HEK293 (cell line): ENCODE results near the gene PIGZ.

Source experiments
- CTCF ChIA-PET: fragments of 350-600 bp; formaldehyde crosslinking; extraction: SDS; loops from one replicate; lab custom pipeline; 2021; ENCODE audit warnings: antibody characterized with exemption; lab: Yijun Ruan, JAX
- POLR2A ChIA-PET: fragments of 300-600 bp; formaldehyde crosslinking; extraction: SDS; loops from one replicate; lab custom pipeline; 2020; ENCODE audit warnings: antibody characterized with exemption, inconsistent platforms; lab: Yijun Ruan, JAX
- H3K27ac ChIP-seq: fragments of 200-500 bp; sonication (Bioruptor generic); 2 replicates; pipeline ENCODE4 v1.5.1; 2014; ENCODE audit warnings: low read depth, low read length, control low read depth, inconsistent platforms; ENCODE audit errors: extremely low read depth
- H3K36me3 ChIP-seq, 2 experiments: fragments of 200-500 bp in 1 of 2; sonication (Bioruptor generic) in 1 of 2; 1 replicate in 1 of 2; 2 replicates in 1 of 2; pipeline ENCODE4 v1.5.1; 2014 to 2017; ENCODE audit warnings: inconsistent platforms in 2 of 2, low read length in 2 of 2; ENCODE audit not compliant: control insufficient read depth in 2 of 2, insufficient read depth in 1 of 2
- H3K4me1 ChIP-seq: fragments of 200-500 bp; sonication (Bioruptor generic); 2 replicates; pipeline ENCODE4 v1.5.1; 2014; ENCODE audit warnings: mild to moderate bottlenecking, low read length, inconsistent platforms; ENCODE audit not compliant: control insufficient read depth, insufficient read depth
- H3K4me3 ChIP-seq: 2 replicates; pipeline ENCODE4 v1.5.1; 2011; ENCODE audit warnings: low read depth, mild to moderate bottlenecking, control low read depth, low read length, moderate library complexity
- H3K9me3 ChIP-seq: fragments of 200-500 bp; sonication (Bioruptor generic); 2 replicates; pipeline ENCODE4 v1.5.1; 2014; ENCODE audit warnings: low read depth, low read length, inconsistent platforms; ENCODE audit not compliant: control insufficient read depth, insufficient read depth
- EGR2 ChIP-seq: fragments of 450-650 bp; formaldehyde crosslinking; IDR thresholded peaks from 2 replicates; pipeline ENCODE4 v1.5.1; 2016; ENCODE audit warnings: low read depth, missing biosample characterization, missing genetic modification characterization
- GLIS1 ChIP-seq: fragments of 450-650 bp; formaldehyde crosslinking; IDR thresholded peaks from 2 replicates; pipeline ENCODE4 v1.5.1; 2016; ENCODE audit warnings: missing biosample characterization, missing genetic modification characterization
- HOXC10 ChIP-seq: sonication (generic); formaldehyde crosslinking; IDR thresholded peaks from 2 replicates; pipeline ENCODE4 v1.8.1; 2023; ENCODE audit warnings: mild to moderate bottlenecking, missing genetic modification reagents
- RBAK ChIP-seq: fragments of 450-650 bp; formaldehyde crosslinking; IDR thresholded peaks from 2 replicates; pipeline ENCODE4 v1.5.1; 2016; ENCODE audit warnings: missing biosample characterization, missing genetic modification characterization
- ZBTB26 ChIP-seq: fragments of 450-650 bp; formaldehyde crosslinking; optimal IDR thresholded peaks from 2 replicates; pipeline ENCODE3; 2016; ENCODE audit warnings: missing biosample characterization, mild to moderate bottlenecking, missing genetic modification characterization
- ZBTB8A ChIP-seq: fragments of 450-650 bp; formaldehyde crosslinking; IDR thresholded peaks from 2 replicates; pipeline ENCODE4 v1.5.1; 2016; ENCODE audit warnings: missing biosample characterization, missing genetic modification characterization
- ZFHX2 ChIP-seq: fragments of 450-650 bp; formaldehyde crosslinking; conservative IDR thresholded peaks from 2 replicates; pipeline ENCODE4 v1.5.1; 2016; ENCODE audit warnings: missing biosample characterization, missing genetic modification characterization
- ZNF223 ChIP-seq: fragments of 450-650 bp; formaldehyde crosslinking; IDR thresholded peaks from 2 replicates; pipeline ENCODE4 v1.5.1; 2016; ENCODE audit warnings: missing biosample characterization, missing genetic modification characterization
- ZNF335 ChIP-seq: fragments of 450-650 bp; formaldehyde crosslinking; conservative IDR thresholded peaks from 2 replicates; pipeline ENCODE4 v1.5.1; 2016; ENCODE audit warnings: missing biosample characterization, missing genetic modification characterization
- ZNF426 ChIP-seq: fragments of 450-650 bp; formaldehyde crosslinking; IDR thresholded peaks from 2 replicates; pipeline ENCODE4 v1.5.1; 2017; ENCODE audit warnings: missing biosample characterization, missing genetic modification characterization, mild to moderate bottlenecking, inconsistent platforms, moderate library complexity
- ZNF561 ChIP-seq: fragments of 450-650 bp; IDR thresholded peaks from 2 replicates; pipeline ENCODE4 v1.5.1; 2018; ENCODE audit warnings: missing biosample characterization, missing genetic modification characterization, borderline replicate concordance
- ZNF658 ChIP-seq: fragments of 450-650 bp; formaldehyde crosslinking; IDR thresholded peaks from 2 replicates; pipeline ENCODE4; 2016; ENCODE audit warnings: missing biosample characterization, missing genetic modification characterization
- ZNF660 ChIP-seq: fragments of 450-650 bp; IDR thresholded peaks from 2 replicates; pipeline ENCODE4 v1.5.1; 2018; ENCODE audit warnings: missing biosample characterization, mild to moderate bottlenecking, missing genetic modification characterization
- ZNF677 ChIP-seq: fragments of 450-650 bp; IDR thresholded peaks from 2 replicates; pipeline ENCODE4 v1.5.0; 2018; ENCODE audit warnings: missing biosample characterization, mild to moderate bottlenecking, missing genetic modification characterization, moderate library complexity
- ZSCAN30 ChIP-seq: fragments of 450-650 bp; IDR thresholded peaks from 2 replicates; pipeline ENCODE4 v1.5.1; 2018; ENCODE audit warnings: missing biosample characterization, mild to moderate bottlenecking, missing genetic modification characterization, moderate library complexity

The PIGZ gene

GRCh38 chr3:197003461-197004385 lies 35.1 kb upstream of the PIGZ start:
- Histone ChIP-seq H3K4me3 (peak overlapping the region; percentile 22), H3K36me3 (peaks cover 0 to 15% of the 10 kb centered on the region in 2 experiments; a peak in 1 of 3 replicates), H3K4me1 (no peaks in the 10 kb centered on the region; the same call in 1 of the 2 replicates), H3K9me3 (no peaks in the 10 kb centered on the region), H3K27ac (peak overlapping the region; percentile 60; the same call in 1 of the 2 replicates)
- TF ChIP-seq RBAK (tag by site-specific recombination) (no peak), ZNF335 (tag by site-specific recombination) (peak; percentile 53)
- ChIA-PET POLR2A (no interaction called here), CTCF (interaction anchor here (0.6 to 1.1 kb wide), 4 partner anchors 20 to 294 kb away, joined by 3 to 6 read pairs (median 3); partner anchors contain the start of gene MELTF)

- Histone ChIP-seq H3K4me1 (no peaks in the 10 kb centered on the region; the same call in 1 of the 2 replicates), H3K4me3 (peak overlapping the region; percentile 22), H3K9me3 (no peaks in the 10 kb centered on the region), H3K27ac (peak overlapping the region; percentile 60), H3K36me3 (peaks cover 0 to 15% of the 10 kb centered on the region in 2 experiments; a peak in 1 of 3 replicates)
- TF ChIP-seq ZBTB8A (tag by site-specific recombination) (0 out of 2 replicates have a peak, but pooled peaks have one; percentile 24), ZNF658 (tag by site-specific recombination) (no peak), EGR2 (tag by site-specific recombination) (0 out of 2 replicates have a peak, but pooled peaks have one; percentile 9), ZBTB26 (tag by site-specific recombination) (peak; percentile 35), HOXC10 (CRISPR knock-in tag) (peak; percentile 80; the same call in 1 of the 2 replicates), ZSCAN30 (peak; percentile 76), ZNF561 (peak; percentile 27; the same call in 1 of the 2 replicates), GLIS1 (tag by site-specific recombination) (no peak), ZNF677 (tag by site-specific recombination) (0 out of 2 replicates have a peak, but pooled peaks have one; percentile 2), ZNF660 (tag by site-specific recombination) (0 out of 2 replicates have a peak, but pooled peaks have one; percentile 11)
- ChIA-PET CTCF (interaction anchor here (0.6 to 1.1 kb wide), 5 partner anchors 26 to 155 kb away, joined by 3 read pairs; partner anchors contain the start of gene MELTF), POLR2A (no interaction called here)
Observed at GRCh38 chr3:197002701-197003454, 34.2 kb upstream of the PIGZ start.

GRCh38 chr3:197001972-197002700 lies 33.5 kb upstream of the PIGZ start:
- Histone ChIP-seq H3K4me1 (no peaks in the 10 kb centered on the region; the same call in 1 of the 2 replicates), H3K36me3 (peaks cover 0 to 15% of the 10 kb centered on the region in 2 experiments; a peak in 1 of 3 replicates), H3K27ac (peak overlapping the region; percentile 60; the same call in 1 of the 2 replicates), H3K9me3 (no peaks in the 10 kb centered on the region), H3K4me3 (no peak overlapping the region; the same call in 1 of the 2 replicates)
- POLR2A ChIA-PET = no interaction called here
- TF ChIP-seq ZNF223 (tag by site-specific recombination) = 0 out of 2 replicates have a peak, but pooled peaks have one; percentile 36
- TF ChIP-seq ZNF426 (tag by site-specific recombination) = no peak
- TF ChIP-seq ZFHX2 (tag by site-specific recombination) = peak; percentile 26; the same call in 1 of the 2 replicates
- CTCF ChIA-PET = interaction anchor here (0.6 to 1.0 kb wide), 3 partner anchors 99 to 155 kb away, joined by 3 read pairs; no protein-coding TSS in a partner anchor
